ENCODE measurements around the gene AMER3.

The AMER3 gene

DNA sequence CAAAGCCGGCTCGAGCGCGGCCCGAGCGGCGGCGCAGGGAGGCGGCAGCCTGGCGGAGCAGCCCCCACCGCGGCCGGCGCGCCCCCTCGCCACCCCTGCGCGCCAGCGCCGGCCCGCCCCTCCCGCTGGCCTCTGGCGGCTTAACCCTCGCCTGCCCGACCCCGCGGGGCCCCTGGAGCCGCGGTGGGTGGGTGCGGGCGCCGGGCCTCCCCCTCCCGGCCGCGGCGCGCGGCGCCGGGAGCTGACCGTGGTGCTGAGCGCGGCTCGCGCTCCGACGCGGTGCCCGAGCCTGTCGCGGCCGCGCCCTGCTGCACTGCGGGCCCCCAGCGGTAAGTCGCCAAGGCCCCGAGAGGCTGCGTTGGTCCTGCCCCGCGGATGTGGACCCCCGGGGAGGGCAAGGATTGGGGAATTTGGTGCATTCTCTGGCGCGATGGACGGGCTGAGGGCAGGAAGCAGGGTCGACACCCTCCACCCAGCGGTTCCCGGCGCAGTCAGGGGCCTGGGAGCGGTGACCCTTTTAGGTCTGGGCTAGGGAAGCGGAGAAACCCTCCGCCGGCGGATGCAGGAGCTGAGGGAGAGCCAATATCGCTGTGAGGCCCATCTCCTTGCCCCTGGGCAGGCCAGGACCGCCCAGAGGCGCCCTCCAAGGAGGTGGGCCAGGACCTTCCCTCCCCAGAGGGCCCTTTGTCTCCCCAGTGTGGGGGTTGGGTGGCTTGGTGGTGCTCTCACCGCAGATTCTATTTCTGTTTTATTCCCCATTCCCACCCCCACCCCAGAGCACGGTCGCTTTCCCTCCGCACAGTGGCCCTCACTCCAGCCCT, 923 bp downstream of the AMER3 start:
- DNase-seq (ENCODE audit: low read depth in 2 of 2), result no peak

DNA sequence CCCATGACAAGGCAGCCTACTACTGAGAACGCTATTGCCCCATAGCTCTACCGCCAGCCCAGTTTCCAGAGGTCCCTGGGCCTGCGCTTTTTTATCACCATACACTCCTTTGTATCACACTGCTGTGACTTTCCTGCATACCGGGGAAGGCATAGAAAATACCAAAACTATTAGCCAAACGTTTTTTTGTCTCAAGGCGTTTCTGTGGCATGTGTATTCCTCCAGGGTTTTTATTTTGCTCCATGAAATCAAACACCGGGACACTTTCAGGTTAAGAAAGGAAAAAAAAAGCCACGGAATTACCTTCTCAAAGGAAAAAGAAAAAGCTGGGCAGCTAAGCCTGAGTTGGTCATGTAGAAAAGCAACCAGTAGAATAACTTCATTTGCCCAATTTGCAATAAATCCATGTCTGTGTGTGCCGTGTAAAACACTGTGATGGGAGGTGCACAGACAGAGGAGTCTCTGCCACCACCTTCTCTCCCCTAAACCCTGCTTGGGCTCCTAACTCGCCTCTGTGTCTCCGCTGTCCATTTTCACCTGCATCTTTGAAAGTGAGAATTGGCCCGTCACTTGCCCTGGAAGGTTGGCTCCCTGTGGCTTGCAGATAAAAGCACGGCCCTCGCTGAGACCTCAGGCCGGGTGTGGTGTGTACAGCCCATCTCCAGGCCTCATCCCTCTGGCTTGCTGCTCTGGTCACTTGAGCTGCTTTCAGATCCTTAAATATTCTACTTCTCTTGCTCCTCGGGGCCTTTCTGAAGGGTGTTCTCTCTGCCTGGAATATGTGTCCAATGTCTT, 1.7 kb downstream of the AMER3 start:
- DNase-seq (ENCODE audit: low read depth in 2 of 2), result no peak

DNA sequence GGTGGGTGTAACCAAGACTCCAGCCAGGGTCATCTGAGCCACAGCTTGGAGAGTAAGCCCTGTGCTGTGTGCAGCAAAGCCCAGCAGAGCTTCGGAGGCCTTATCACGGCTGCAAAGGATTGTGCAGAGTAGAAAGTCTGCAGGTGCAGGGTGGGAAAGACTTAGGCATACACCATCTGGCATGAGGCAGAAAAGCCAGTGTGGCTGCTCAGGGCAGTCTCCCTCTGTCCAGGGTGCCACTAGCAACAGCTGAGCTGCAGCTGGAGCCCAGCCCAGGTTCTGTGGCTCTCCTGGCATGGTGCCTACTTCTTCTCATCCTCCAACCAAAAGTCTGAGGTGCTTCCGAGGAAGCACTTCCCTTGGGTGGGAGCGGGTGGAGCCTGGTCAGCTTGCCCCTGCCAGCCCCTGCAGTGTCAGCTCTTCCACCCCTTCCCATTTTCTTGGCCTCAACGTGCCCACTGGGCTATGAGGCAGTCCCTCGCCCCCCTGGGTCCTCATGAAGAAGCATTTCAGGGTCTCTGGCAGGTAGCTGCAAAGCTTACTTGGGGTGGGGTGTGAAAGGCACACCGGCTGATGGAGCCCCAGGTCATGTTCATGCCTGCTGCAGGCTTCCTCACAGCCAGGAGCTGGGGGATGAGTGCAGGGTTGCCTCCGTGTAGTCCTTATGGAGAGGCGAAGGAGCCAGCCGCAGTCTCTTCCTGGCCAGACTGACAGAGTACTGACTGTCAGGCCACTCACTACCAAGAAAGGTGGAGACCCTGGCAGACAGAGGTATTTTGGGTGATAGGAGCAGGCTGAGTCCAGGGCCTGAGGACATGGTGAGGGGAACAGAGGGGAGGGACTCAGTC, 4.8 kb downstream of the AMER3 start:
- DNase-seq (ENCODE audit: low read depth in 2 of 2), result no peak

DNA sequence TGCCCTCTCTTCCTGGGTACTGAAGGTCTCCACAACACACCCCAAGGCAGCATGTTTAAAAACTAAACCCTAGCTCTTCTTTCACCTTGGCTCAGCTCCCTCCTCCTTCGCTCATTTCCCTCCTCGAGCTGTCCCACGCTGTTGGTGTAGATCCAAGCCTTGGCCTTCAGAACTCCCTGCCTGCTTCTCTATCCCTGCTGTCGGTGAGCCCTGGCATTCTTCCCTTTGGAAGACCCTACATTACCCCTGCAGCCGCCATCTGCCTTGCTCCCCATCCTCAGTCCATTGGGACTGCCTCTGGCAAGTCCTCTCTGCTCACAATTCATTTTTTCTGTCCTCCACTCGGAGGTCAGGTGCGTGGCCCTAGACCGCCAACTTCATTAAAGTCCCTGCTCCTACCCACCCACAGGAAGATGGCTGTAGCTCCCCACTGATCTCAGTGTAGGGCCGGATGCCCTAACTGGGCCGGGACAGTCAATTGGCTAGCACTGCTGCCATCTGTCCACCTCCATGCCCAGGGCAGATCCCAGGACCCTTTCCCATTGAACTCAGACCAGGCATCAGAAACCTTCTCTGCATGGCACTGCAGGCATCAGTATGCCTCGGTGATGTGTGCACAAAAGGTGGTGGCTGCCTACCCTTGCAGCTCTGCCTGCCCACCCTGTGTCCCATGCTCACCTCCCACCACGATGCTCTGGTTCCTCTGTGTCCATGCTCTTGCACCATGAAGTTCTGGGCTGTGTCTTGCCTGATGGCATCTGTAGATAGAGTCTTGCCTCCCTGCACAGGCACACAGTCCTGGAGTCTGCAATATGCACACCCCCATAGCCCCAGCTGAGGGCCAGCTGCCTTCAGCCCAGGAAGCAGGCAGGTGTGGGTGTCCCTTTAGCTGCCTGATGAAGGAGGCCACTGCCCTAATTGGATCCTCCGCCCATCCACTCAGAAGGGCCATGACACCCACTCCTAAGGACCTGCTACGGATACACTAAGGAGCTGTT, 5.7 kb downstream of the AMER3 start:
- DNase-seq (ENCODE audit: low read depth in 2 of 2), result no peak

DNA sequence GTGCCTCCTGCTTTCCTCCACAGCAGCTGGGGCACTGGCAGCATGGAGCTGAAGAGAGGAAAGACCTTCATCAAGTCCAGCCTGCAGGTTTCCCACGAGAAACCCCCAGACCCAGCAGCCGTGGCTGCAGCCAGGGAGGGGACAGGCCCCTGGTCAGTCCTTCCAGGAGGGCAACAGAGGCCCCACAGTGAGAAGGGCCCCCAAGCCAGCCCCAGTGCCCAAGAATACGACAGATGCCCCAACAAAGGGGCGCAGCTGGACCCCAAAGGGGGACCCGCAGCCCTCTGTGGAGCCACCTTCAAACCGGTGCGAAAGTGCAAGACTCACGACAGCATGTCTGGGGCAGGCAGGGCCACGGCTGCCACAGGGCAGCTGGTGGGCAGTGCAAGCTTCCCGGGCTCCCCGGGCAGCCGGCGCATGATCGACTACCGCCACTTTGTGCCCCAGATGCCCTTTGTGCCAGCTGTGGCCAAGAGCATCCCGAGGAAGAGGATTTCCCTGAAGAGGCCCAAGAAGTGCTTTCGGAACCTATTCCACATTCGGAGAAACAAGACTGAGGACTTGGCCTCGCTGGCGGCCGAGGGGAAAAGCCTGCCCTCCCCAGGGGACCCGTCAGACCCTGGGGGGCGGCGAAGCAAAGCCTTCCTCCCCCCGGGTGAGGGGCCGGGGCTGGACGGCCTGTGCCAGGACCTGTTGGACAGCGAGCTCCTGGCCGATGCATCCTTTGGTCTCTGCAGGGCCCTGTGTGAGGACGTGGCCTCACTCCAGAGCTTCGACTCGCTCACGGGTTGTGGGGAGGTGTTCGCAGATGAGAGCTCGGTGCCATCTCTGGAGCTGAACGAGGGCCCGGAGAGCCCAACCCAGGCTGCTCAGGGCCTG, 6.9 kb downstream of the AMER3 start:
- no peak for DNase-seq (ENCODE audit: low read depth in 2 of 2)

DNA sequence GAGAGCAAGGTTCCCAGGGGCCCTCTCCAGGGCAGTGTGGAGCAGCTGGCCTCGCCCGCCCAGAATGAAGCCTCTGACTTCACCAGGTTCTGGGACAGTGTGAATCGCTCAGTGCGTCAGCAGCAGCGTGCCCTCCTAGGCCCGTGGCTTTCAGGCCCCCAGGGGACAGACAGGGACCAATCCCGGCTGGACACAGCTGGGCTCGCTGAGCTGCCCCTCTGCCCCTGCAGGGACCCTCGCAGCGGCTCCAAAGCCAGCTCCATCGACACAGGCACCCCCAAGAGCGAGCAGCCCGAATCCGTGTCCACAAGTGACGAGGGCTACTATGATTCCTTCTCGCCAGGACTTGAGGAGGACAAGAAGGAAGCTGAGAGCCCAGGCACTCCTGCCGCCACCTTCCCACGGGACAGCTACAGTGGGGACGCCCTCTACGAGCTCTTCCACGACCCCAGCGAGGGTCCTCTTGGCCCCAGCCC, 7.6 kb downstream of the AMER3 start:
- DNase-seq (ENCODE audit: low read depth in 2 of 2), result no peak

DNA sequence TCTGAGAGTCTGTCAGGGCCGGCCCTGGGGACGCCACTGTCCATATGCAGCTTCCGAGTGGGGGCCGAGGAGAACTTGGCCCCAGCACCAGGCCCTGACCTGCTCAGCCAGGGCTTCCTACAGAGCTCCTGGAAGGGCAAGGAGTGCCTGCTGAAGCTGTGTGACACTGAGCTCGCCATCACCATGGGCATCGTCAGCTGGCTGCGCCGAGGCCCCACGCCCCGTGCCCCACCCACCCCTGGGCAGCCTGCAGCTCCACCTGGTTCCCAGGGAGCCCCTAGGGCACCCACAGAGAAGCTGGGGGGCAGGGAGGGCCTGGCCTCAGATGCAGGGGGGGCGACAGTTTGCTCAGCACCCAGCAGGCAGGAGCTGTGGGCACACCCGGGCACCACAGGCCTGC, 8.1 kb downstream of the AMER3 start:
- no peak for DNase-seq (ENCODE audit: low read depth in 2 of 2)

DNA sequence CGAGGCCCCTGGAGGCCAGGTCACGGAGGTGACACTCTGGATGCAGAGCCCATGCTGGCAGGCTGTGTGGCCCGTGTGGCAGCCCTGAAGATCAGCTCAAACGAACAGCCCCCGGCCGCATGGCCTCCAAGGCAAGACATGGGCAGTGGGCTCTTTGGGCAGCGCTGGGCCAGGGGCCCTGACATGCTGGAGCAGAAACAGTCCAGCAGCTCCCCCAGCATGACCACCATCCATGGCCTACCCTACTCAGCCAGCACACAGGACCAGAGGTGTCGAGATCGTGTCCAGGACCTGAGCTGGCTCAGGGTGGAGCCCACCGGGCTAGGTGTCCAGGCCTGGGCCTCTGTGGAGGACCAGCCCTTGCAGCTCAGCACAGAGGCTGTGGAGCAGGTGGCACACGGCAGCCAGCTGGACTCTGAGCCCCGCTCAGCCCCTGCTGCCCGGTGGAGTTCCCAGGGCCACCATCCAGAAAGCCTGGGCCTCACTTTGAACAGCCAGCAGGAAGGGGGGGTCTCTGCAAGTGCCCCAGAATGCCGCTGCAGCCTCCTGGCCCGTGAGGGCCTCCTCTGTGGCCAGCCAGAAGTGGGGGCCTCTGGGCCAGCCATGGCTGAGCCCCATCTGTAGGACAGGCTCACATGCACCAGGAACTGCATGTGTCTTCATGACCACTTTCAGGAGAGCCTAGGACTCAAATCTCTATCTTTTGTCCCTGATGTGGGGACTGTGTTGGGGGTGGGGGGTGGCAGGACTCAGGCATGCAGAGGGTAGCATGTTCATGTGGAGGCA, 8.9 kb downstream of the AMER3 start:
- DNase-seq (ENCODE audit: low read depth in 2 of 2), result no peak

DNA sequence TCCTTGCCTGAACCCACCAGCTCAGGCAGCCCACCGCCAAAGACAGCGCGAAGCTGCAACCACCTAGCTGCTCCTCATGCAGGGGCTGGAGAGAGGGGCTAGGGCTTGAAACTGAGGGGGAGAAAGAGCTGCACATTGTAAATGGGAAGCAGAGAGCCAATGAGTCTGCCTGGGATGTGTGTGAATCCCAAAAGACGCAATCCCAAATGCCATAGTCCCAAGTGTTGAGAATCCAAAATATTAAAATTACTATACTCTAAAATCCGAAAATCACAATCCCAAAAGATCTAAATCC, 9.4 kb downstream of the AMER3 start:
- no peak for DNase-seq (ENCODE audit: low read depth in 2 of 2)

DNA sequence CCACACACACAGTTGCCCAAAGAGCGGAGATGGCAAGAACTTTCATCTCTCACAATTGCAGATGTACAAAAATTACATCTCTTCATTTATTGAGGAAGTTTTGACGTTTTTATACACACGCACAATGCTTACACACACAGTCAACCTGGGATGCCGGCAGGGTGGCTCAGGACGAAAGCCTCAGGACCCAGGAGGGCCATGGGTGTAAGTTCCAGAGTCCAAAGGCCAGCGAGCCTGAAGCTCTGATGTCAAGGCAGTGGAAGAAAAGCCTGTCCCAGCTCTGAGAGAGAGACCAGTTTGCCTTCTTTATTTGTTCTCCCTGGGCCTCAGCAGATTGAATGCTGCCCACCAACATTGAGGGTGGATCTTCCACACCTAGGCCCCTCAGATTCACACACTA, 10.1 kb downstream of the AMER3 start:
- DNase-seq (ENCODE audit: low read depth in 2 of 2), result no peak

DNA sequence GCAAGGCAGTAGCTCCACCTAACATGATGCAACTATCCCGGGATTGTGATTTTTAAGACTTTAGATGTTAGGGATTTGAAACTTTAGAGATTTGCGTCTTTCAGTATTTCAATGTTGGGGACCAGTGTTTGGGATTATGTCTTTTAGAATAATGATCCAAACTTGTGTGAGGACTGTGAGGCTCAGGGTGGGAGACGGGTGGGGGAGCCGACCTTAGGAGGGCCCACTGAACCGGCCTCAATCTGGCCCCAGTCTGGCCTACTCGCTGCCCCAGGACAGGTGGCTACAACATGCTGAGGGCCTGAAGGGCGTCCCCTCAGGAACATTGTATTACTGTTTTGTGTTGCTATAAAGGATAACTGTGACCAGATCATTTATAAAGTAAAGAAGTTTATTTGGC, 10.7 kb downstream of the AMER3 start:
- no peak for DNase-seq (ENCODE audit: low read depth in 2 of 2)

DNA sequence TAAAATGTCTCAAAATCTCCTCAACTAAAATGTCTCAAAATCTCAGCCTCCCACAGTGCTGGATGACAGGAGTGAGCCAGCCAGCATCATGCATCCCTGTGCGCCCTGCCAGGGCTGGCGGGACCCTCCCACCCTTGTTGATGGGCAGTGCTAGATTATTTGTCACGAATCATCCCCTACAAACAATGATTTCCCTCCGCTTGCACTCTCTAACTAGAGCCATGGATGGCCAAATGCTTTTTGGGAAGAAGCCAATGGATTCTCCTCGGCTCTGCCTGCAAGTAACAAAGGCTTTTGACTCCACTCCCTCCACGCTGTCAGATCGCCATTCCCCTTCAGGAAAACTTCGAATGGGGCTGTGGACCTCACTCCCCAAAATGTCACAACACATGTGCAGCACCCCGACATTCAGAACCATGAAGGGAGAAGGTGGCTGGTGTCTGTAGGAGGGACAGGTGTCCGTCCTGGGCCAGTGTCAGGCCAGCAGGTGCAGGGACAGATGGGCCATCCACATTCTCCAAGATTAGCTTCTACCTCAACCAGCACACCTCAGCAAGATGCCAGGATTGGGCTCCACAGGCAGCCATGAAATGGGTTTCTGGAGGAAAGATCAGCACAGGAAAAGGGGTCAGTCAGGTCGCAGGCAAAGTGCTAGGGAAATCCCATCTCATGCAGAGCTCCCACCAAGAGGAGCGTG, 11.5 kb downstream of the AMER3 start:
- no peak for DNase-seq (ENCODE audit: low read depth in 2 of 2)

DNA sequence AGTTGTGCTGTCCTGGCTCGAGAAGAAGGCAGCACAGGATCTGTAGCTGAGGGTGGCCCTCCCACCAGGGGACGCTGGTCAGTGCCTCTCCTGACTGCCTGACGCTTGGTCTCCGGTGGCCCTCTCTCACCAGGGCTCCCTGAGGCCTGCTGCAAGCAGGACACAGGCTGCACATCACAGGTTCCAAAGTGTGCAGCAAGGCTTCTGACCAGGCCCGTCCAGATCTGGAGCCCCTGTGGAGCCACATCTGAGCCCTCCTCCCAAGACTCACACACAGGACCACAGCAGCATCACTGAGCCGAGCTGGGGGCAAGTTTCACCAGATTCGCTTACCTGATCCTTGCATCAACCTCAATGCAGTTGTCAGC, 12.1 kb downstream of the AMER3 start:
- DNase-seq (ENCODE audit: low read depth in 2 of 2), result no peak

DNA sequence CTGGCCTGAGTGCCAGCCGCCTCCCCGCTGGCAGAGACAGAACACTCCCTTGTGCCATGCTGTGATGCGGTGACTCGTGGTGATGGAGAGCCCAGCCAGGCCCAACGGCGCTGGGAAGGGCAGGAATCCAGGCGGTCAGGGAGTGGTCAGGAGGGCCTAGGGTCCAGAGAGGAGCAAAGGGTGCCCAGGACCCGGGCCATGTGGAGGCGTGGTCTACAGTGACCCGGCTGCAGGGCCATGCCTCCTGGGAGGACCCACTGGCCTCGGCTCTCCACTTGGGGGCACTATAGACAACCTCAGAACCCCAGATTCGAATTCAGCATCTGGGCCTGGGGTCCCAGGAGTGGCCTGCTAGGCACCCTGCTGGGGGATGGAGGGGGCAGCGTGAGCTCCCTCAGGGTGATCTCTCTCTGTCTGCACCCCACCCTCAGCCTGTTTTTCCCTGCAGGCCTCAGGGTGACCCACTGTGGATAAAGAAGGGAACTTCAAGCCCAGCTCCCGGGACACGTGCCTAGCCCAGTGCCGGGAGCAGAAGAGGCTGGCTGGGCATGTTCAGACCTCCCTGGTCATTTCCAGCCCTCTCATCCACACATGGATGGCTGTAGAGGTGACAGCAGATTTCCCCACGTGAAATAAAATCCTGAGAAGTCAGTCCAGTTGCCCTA, 13.0 kb downstream of the AMER3 start:
- DNase-seq (ENCODE audit: low read depth in 2 of 2), result no peak

DNA sequence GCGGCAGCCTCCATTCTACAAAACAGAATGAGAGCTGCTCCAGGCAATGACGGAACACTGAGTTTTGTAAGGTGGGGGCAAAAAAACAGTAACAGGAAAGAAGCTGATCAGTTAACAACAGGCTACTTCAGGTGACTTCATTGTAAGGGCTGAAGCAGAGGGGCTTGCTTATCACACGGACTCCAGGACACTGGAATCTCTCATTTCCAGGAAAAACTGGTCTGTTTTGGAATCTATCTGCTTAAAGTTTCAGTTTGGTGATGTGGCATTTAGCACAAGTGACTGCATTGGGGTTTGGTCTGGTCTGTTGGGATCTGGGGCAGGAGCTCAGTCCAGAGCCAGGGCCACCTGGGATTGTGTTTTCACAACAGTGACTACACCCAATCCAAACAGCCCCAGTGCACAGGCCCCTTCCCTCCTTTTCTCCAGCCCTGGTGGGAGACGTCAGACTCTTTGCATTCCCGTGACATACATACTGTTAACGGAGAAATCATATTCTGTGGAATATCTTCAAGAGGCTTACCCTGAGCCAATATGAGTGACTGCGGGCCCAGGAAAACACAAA, 14.1 kb downstream of the AMER3 start:
- DNase-seq (ENCODE audit: low read depth in 2 of 2), result no peak

DNA sequence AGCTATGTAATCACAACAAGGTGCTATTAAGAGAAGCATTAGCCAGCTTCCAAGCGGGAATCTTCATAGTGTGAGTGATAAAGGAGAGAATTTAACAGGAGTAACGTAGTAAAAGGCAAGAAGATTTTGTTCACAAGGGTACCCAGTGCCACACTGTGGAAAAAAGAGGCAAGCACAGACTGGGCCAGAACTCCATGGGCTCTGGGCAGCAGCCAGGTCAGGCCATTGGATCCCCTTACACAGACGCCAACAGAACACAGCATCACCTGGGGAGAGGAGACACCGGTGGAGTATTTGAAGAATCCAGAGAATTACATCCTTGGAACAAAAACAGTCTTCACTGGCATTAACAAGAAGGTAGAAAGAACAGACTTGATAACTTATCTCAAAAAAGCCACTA, 21.2 kb downstream of the AMER3 start:
- no peak for DNase-seq (ENCODE audit: low read depth in 2 of 2)

DNA sequence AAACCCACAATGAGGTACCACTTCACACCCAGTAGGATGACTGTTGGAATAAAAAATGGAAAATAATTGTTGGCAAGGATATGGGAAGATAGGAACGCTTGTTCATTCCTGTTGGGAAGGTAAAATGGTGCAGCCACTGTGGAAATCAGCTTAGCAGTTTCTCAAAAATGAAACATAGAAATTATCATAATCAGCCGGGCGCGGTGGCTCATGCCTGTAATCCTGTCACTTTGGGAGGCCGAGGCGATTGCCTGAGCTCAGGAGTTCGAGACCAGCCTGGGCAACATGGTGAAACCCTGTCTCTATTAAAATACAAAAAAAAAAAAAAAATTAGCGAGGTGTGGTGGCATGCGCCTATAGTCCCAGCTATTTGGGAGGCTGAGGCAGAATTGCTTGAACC, 23.4 kb downstream of the AMER3 start:
- no peak for DNase-seq (ENCODE audit: low read depth in 2 of 2)

DNA sequence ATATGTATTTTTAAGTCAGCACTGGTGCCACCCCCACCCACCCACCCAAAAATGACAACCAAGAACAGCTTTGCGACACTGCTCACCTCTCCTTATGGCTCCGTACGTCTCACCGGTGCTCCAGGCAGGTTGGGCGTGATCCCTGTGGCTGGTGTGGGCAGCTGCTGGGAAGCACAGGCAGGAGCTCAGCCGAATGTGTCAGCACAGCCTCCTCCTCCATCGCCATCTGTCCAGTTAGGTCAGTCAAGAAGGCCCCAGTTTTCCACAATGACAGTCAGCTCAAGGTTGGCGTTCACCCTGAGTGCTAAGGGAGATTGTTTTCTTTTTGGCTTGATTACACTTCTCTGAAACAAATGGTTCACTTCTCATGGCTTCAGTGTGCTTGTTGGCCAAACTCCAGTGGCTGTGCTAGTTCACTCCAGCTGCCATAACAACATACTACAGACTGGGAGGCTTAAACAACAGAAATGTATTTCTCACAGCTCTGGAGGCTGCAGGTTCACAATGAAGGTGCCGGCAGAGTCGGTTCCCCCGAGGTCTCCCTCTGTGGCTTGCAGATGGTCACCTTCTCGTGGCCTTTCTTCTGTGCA, 30.2 kb downstream of the AMER3 start:
- no peak for DNase-seq (ENCODE audit: low read depth in 2 of 2)

Measured in stimulated activated CD8-positive, alpha-beta memory T cell treated with anti-CD3 and anti-CD28 coated beads, Interleukin-2, amount 100 ng/mL, for 48 hours (primary cell).